Epithelial cell of proximal tubule (primary cell): ENCODE measurements around the gene PNP. TPM values are rescaled to one million over a fixed set of nuclear protein-coding genes. Genes with fewer than 3 reads are reported as not detected.

Source experiments
- DNase-seq: peaks from one replicate; pipeline ENCODE4 v3.0.0-alpha.2; 2011; ENCODE audit warnings: low read depth
- H3K4me3 ChIP-seq: 2 replicates; pipeline ENCODE4 v1.5.1; 2011; ENCODE audit warnings: low read depth, mild to moderate bottlenecking, low read length
- CTCF ChIP-seq: conservative IDR thresholded peaks from 2 replicates; pipeline ENCODE4 v1.5.1; 2012; ENCODE audit warnings: low read depth, mild to moderate bottlenecking, low read length
- total RNA-seq: library from RNA; depleted of rRNA; stranded (reverse); fragments of >200 nt; gene quantifications from 2 replicates; pipeline ENCODE4 v1.2.3, GENCODE V29; 2015

PNP gene
- total RNA-seq, 1 donor from 2014 or later, result 152 TPM

GRCh38 chr14:20492486-20492885 lies 23.3 kb downstream of the PNP start:
- no peak for TF ChIP-seq CTCF
- DNase-seq, result no peak

GRCh38 chr14:20493634-20494033 lies 24.4 kb downstream of the PNP start:
- DNase-seq, result no peak
- no peak for TF ChIP-seq CTCF
- H3K4me3 ChIP-seq, result no peak overlapping the region

More at GRCh38 chr14:20492486-20492885, 23.3 kb downstream of the PNP start:
- no peak overlapping the region for H3K4me3 ChIP-seq

- H3K4me3 ChIP-seq, result no peak overlapping the region
- TF ChIP-seq CTCF, result no peak
- DNase-seq, result no peak
These were observed 25.9 kb downstream of the PNP start for GRCh38 chr14:20494935-20495766.

GRCh38 chr14:20498622-20499021 lies 29.4 kb downstream of the PNP start:
- no peak for DNase-seq
- no peak overlapping the region for H3K4me3 ChIP-seq
- TF ChIP-seq CTCF, result no peak

- no peak for TF ChIP-seq CTCF
- DNase-seq, result no peak
- H3K4me3 ChIP-seq, result no peak overlapping the region
These were observed 29.9 kb downstream of the PNP start for GRCh38 chr14:20499108-20499507.

- DNase-seq, result no peak
- TF ChIP-seq CTCF, result no peak
- no peak overlapping the region for H3K4me3 ChIP-seq
These were observed 30.7 kb downstream of the PNP start for GRCh38 chr14:20499881-20500280.

- no peak overlapping the region for H3K4me3 ChIP-seq
- TF ChIP-seq CTCF, result no peak
- no peak for DNase-seq
These were observed 32.1 kb downstream of the PNP start for GRCh38 chr14:20501346-20501745.
